Kidney epithelial cell (primary cell): ENCODE results near the gene ZBTB18. TPM values are rescaled to one million over a fixed set of nuclear protein-coding genes. Genes with fewer than 3 reads are reported as not detected.

Experiments
- total RNA-seq: library from RNA; depleted of rRNA; stranded (reverse); fragments of >200 nt; gene quantifications from 2 replicates; pipeline ENCODE4 v1.2.3, GENCODE V29; 2015

The ZBTB18 gene
- total RNA-seq, 1 donor from 2014 or later = 8.7 TPM

Other genes starting within 250 kb of the ZBTB18 start
- gene AKT3, start 201.0 kb upstream of the ZBTB18 start, total RNA-seq = 12.1 and 13.1 TPM in 2 replicates